ENCODE data around the gene HES5.

GRCh38 chr1:2482588-2482987, 47.5 kb downstream of the HES5 start:
- TF ChIP-seq E2F6 (IDR thresholded peaks at IDR 0.05; ENCODE audit: borderline replicate concordance, low read depth) = no peak
- TF ChIP-seq EP300 (IDR thresholded peaks at IDR 0.05) = no peak
- TF ChIP-seq POLR2A (IDR thresholded peaks at IDR 0.05; ENCODE audit: low read length) = no peak
- no peak for TF ChIP-seq CTCF (IDR thresholded peaks at IDR 0.05)
- TF ChIP-seq MAFK (IDR thresholded peaks at IDR 0.05; ENCODE audit: partially characterized antibody) = no peak
